Activated gamma-delta T cell treated with anti-CD3 and anti-CD28 coated beads, Interleukin-2, amount 50 U/mL, for 16 hours (primary cell): Measurements from ENCODE around the gene ZNF211.

Experiments used
- DNase-seq: peaks from one replicate; pipeline ENCODE4 v3.0.0-alpha.2; 2020; ENCODE audit warnings: low read depth

The ZNF211 gene

DNA sequence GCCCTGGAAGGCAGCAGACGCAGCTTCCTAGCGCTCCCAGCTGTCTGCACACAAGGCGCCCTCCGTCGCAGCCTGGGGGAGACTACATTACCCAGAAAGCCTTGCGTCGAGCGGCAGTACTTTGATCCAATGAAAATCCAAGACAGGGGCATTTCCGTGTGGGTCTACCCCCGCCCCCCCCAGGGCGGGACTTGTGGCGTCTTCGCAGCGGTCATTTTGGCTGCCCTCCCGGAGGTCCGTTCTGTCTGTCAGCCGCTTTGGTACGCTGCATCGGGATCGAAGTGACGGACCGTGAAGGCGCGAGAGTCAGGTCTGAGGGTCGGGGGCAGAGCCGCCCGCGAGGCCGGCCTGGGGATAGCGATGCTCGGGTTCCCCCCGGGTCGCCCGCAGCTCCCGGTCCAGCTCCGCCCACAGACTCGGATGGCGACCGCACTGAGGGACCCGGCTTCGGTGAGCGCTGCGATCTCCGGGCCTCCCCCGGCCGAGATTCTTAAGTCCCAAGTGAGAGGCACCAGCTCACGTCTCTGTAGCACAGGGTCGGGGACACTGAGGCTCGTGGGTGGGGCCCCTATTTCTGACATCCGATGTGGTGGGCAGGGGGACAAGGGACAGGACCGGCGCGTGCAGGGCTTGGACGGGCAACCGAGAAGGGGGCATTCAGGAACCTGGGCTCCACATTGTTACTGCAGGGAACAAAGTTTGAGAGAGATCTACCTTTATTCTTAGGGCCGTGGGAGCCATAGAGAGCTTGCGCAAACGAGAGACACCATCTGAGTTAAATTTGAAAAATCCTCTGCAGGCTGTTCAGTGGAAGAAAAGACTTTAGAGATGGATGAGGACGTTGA is at the start of gene ZNF211:
Gene ZNF211 (plus strand): TSS at position 182 of the 845 bp plus-strand sequence. CDS start 179 bp downstream, at position 361.
- peak; percentile 83 for DNase-seq

DNA sequence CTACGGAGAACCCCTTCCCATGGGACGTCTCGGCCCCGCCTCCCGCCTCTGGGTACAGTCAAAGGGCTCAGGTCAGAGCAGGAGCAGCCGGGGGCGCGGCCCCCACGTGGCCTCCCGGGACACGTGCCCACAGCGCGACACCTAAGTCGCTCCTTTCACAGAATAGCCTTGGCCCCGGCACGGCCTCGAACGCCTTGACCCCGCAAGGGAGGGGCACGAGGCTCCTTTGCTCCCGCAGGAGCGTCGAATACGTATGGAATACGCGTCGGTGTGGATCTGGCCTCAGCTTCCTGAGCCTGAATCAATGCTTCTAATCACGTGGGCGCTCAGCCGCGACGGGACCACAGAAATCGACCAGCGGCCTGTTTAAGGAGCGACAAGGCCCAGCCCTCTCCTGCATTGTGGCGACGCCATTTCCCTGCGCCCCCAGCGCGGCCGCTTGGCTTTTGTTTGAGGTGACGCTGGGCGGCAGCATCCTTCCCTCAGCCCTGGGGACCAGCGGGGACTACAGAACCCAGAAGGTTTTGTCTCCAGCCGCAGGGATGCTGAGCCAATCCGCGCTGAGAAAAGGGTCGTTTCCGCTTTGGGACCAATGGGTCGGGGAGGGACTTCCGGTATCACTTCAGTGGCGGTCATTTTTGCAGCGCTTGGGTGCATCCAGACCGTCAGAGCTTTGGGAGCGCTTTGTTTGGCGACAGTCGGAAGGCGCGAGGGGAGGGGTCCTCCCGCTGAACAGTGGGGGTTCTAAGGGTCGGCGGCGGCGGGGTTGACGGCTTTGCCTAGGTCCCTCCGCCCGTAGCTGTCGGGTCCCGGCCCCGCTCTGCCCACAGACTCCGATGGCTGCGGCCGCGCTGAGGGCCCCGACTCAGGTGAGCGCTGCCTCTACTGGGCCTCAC is 49.2 kb upstream of the ZNF211 start, which contains the start of gene ZIK1:
Gene ZIK1 (plus strand): TSS at position 625 of the 896 bp plus-strand sequence. CDS start 212 bp downstream, at position 837.
- peak; percentile 80 for DNase-seq

DNA sequence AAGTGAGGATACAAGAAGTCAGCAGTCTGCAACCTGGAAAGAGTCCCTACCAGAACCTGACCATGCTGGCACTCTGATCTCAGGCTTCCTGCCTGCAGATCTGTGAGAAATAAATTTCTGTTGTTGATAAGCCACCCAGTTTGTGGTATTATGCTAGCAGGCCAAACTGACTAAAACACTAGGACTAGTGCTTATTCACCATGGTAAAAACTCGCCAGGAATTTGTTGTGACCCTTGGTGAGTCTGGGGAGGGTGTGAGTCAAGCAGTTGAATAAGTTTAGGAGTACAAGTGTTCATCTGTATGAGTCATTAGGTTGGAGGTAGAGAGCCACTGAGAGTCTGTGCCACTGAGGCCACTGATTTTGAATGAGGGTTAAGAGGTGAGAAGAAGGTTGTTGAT is 45.4 kb upstream of the ZNF211 start:
- no peak for DNase-seq

DNA sequence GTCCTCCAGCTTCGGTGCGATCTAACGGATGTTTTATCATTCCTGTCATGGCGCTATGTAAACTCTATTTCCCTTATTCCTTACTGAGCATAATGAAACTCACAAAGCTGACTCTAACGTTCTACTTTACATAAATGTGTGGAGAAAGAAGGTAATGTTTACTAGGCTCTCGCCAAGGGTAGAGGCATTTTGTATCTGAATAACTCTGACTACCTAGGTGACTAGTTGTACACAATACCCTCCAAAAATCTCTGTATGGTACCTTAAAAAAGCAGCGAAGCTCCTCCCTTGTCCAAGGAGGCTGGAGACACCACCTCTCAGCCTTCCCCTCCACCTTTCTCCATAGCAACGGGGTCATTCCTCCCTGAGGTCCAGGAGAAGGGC is 33.6 kb upstream of the ZNF211 start:
- no peak for DNase-seq

DNA sequence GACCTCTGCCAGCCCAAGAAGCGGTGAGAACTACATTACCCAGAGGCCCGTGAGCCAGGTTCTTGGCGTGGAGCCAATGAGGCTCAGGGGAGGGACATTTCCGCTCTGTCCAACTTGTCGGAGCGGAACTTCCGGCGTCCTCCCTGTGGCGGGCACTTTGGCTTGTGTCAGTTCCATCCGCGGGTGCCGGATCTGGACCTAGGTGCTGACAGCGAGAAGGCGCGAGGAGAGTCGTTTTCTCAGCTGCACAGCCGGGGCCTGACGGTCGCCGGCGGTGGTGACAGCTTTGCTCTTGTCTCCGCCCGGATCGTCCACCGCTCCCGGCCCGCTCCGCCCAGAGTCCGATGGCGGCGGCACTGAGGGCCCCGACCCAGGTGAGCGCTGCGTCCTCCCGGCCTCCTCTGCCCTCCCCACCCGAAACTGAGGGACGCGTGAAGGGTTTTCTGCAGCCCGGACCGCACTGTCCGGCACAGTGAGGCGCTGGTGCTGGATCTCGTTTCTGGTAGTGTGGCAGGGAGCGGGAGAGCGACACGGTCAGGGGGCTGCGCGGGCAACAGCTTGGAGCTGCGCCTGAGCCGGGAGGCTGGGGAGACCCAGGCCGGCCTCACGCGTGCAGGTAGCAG is 33.1 kb upstream of the ZNF211 start, which contains the start of gene ZNF530:
Gene ZNF530 (plus strand): TSS at position 125 of the 623 bp plus-strand sequence. CDS start 4,461 bp downstream, outside the sequence.
- DNase-seq, result peak; percentile 80

DNA sequence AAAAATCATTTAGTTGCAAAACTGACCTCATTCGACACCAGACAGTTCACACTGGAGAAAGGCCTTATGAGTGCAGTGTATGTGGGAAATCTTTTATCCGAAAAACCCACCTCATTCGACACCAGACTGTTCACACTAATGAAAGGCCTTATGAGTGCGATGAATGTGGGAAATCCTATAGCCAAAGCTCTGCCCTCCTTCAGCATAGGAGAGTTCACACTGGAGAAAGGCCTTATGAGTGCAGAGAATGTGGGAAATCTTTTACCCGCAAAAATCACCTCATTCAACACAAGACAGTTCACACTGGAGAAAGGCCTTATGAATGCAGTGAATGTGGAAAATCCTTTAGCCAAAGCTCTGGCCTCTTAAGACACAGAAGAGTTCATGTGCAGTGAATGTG is 26.0 kb upstream of the ZNF211 start:
- DNase-seq, result no peak

DNA sequence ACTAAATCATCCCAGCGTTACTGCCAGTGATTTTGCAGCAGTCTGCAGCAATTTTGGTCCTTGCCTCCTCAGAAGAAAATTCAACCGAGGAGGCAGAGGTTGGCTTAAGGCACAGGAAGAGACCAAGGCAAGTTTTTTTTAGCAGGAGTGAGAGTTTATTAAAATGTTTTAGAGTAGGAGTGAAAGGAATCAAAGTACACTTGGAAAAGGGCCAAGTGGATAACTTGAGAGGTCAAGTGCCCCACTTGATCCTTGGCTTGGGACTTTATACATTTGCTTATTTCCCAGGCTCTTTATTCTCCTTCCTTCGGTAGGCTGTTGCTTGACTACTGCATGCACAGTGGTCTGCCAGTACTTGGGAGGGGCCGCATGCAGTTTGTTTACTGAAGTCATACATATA is 21.9 kb upstream of the ZNF211 start:
- no peak for DNase-seq

DNA sequence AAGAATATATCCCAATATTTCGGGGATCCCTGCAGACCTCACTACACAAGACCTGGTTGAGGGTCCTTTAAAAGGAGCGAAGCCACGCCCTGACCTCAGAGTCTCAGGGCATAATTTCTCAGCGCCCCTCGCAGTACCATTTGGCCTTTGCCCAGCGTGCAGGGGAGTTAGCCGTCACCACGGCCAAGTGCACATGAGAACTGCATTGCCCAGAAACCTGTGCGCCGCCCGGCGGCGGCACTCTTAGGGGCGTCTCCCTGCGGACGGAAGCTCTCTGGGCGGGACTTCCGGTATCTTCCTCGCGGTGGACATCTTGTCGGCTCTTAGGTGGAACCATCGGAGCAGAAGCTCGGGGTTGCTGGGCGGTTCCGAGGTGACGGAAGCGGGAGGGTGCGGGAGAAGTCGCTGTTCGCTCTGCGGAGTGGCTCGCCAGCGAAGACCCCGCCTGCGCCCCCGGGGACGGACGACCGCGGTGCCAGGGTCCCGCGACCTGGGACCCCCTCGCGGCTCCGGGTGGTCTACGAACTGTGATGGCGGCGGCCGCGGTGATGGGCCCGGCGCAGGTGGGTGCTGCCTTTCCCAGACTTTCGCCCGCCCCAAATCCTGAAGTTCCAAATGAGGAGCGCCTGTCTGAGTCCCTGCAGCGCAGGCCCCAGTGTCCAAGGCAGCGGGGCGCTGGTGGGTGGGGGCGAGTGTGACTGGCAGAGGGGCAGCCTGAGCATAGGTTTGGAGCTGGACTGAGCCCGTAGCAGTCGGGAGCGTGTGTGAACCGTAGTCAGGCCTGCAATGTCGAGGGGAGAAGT is 18.8 kb upstream of the ZNF211 start, which contains the start of gene ZNF134:
Gene ZNF134 (plus strand): TSS at position 302 of the 803 bp plus-strand sequence. CDS start 5,227 bp downstream, outside the sequence.
- DNase-seq, result peak; percentile 85

DNA sequence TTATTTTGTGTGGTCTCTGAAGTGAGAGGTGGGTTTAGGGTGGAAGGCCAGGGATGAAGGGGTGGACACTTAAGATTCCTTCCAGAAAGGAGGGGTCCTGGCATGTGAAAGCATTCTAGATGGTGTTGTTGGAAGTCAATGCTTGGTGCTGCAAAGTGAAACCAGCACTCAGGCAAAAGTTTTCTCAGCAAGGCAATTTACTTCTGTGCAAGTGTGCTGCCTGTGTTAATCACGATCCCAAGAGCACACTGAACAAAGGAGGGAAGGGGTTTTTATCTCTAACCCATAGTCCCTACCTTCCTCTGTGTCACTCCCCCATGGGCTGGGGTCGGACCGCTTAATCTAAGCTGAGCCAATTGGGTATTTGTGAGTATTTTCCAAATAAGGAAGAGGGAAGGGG is 17.6 kb upstream of the ZNF211 start:
- DNase-seq, result no peak

DNA sequence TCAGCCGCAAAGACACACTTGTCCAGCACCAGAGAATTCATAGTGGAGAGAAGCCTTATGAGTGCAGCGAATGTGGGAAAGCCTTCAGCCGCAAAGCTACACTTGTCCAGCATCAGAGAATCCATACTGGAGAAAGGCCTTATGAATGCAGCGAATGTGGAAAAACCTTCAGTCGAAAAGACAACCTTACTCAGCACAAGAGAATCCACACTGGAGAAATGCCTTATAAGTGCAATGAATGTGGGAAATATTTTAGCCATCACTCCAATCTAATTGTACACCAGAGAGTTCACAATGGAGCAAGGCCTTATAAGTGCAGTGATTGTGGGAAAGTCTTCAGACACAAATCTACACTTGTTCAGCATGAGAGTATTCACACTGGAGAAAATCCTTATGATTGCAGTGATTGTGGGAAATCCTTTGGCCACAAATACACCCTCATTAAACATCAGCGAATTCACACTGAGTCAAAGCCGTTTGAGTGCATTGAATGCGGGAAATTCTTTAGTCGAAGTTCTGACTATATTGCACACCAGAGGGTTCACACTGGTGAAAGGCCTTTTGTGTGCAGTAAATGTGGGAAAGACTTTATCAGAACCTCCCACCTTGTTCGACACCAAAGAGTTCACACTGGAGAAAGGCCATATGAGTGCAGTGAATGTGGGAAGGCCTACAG is 12.2 kb upstream of the ZNF211 start:
- no peak for DNase-seq

DNA sequence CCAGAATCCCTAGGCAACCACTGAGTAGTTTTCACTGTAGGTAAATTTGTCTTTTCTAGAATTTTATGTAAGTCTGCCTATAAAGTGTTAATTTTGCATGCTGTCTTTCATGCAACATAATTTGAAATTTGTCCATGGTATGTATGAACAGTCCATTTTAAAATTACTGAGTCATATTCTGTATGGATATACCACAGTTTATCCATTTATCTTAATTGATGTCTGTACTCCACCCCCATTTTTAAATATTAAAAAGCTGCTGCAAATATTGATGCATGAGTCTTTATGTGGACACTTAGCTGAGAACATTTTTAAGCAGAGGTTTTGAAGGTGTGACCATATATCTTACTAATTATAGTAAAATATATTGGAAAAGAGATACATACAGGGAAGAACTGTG is 9.9 kb upstream of the ZNF211 start:
- no peak for DNase-seq

DNA sequence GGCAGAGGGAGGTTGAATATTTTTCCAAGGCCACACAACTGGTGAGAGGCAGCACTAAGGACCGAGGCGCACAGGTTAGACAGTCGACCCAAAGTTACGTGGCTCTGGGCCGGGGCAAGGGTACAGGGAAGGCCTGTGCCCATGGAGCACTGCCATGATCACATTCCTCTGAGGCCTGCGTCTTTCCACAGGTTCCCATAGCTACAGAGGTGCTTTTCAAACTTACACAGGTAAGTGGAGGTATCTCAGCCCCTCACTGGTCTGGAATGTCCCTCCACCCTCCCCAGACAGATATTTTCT is 814 bp downstream of the ZNF211 start:
- no peak for DNase-seq

DNA sequence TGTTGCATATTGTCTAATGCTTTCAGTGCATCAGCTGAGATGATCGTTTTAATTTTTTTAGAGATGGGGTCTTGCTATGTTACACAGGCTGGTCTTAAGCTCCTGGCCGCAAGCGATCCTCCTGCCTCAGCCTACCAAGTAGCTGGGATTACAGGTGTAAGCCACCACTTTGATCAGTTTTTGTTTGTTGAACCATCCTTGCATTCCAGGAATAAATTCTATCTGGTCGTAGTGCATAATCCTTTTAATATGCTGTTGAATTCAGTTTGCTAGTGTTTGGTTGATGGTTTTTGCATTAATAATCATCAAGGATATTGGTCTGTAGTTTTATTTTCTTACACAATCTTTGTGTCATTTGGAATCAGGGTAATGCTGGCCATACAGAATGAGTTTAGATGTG is 4.4 kb downstream of the ZNF211 start:
- no peak for DNase-seq

DNA sequence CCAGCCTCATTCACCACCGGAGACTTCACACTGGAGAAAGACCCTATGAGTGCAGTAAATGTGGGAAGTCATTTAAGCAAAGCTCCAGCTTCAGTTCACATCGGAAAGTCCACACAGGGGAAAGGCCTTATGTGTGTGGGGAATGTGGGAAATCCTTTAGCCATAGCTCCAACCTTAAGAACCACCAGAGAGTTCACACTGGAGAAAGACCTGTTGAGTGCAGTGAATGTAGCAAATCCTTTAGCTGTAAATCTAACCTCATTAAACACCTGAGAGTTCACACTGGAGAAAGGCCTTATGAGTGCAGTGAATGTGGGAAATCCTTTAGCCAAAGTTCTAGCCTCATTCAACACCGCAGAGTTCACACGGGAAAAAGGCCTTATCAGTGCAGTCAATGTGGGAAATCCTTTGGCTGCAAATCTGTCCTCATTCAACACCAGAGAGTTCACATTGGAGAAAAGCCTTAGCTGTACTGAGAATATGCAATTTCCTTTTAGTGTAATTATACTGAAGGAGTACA is 8.8 kb downstream of the ZNF211 start:
- no peak for DNase-seq

DNA sequence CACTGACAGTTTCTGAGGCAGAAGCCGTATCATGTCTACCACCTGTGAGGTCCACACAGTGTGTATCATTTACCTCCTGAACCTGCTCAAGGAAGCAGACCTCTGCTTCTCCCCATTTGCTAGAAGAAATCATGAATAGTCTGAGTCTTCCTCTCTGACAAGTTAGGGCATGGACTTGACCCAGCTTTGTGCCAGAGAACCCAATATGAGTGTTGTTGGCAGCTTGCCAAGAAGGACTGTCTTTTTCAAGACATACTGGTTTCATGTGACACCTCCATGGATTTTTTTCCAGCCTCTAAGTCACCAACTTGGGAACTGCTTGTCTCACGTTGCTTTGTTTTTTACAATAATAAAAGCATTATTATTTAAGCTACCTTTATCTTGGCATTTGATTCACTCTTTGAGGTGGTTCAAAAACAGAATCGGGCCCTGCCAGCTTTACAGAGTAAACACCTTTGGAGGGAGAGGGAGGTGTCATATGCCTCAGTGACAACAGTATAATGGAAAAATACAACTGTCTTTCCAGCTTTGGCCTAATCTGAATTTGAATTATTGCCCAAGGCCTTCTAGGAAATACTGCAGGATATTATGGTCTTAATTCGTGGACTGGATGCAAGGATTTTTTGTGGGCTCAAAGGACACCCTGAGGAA is 9.6 kb downstream of the ZNF211 start:
- no peak for DNase-seq

DNA sequence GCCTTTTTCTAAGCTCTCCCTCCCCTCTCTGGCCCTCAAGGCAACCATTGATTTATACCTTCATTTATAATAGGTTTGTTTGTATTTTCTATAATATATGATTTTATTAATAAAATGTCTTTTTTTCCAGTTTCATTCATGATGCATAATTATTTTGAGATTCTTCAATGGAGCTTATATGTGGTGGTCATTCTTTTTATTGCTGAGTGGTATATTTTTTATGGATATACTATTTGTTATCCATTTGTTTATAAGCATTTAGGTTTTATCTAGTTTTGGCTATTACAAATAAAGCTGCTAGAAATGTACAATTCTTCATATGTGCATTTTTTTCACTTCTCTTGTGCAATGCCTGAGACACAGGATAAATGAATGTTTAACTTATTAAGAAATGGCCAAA is 10.8 kb downstream of the ZNF211 start:
- DNase-seq, result no peak

DNA sequence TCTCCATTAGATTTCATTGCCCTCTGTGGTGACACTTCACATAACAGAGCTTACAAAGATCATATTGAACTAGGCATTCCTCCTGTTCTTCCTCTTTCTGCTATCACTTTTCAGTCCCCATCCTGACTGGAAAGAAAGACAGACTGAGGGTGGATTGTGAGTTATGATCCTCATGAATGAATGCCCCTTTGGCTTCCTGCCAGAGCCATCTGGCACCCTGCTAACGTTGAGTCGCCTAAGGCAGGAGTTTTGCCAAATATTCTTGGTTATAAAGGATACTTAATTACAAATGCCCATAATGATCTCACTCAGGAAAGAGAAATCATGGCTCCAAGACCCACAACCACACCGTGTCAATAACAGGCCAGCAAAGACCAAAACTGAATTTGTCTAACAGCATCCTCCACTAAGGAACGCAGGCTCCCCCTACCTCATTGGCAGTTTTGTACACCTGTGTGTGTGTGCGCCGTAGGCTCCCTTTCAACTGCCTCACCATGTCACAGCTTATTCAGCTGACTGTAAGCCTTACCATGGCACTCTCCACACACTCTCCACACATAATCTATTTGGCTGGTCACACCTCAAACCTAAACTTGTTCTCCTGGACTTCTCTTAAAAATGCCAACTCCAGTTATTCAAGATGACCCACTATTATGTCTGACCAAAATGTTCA is 15.5 kb downstream of the ZNF211 start:
- no peak for DNase-seq

DNA sequence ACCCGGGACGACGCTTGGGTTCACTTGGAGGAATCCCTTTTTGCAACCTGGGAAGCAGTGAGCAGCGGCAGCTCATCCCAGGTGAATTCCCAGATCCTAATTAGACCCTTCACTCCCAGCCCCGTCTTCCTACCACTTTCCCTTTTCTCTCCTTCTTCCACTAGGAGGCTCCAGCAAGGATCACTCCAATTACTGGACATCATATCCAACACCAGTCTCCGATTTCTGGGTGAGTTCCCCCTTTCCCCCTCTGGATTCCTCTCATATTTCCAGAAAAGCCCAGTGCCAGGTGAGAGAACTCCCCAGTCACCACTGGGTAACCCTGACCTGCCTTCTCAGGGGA is 18.7 kb downstream of the ZNF211 start:
- no peak for DNase-seq

DNA sequence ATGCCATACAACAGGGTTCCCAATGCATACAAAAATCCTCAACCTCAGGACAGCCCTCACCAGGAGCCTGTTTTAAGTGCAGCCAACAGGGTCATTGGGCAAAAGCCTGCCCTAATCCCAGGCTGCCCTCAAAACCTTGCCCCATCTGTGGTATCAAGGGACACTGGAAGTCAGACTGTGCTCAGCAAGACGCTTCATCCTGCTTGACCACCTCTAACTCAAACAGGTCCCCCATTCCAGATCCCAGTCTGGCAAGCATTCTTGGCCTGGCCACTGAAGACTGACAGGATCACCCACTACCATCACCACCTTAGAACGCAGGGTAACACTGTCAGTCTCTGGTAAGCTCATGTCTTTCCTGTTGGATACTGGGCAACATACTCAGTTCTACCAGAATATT is 20.7 kb downstream of the ZNF211 start:
- no peak for DNase-seq

DNA sequence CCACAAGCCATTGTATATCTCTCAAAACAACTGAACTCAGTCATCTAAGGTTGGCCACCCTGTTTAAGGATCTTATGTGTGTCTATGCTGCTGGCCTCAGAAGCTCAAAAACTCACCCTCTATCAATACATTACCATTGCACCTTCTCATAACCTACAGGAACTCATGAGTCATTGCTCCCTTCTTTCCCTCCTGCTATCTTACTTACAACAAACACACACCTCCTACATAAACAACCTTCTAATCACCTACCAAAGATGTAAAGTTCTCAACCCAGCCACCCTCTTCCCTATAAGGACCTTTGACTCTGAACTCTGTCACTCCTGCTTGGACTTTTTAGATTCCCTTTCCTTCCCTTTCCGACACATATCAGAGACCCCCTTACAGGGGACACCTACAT is 22.5 kb downstream of the ZNF211 start:
- no peak for DNase-seq
